HG03159 (cell line): ENCODE measurements around the gene TRIM8.

Experiments
- ATAC-seq: cut with Tn5 transposase; IDR thresholded peaks from one replicate; pipeline ENCODE4 v1.9.1; 2021; ENCODE audit warnings: mild to moderate bottlenecking, moderate library complexity; ENCODE audit not compliant: unreplicated experiment

TRIM8 gene

DNA sequence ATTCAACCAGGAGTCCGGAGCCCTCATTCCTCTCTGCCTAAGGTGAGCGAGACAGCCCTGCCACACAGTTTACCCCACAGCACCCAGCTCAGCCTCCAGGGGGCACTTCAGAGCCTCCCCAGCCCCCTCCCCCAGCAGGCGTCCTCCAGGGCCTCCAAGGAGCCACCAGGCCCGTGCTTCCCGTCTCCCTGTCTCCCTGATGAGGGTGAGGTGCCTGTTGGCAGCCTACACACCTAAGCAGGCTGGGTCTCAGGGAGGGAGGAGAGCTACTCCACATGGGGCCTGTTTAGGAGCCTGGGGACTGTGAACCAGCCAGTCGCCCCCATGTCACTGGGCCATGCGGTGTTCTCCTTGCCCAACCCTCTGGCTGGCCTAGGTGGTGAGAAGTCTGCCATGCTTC is 28.9 kb upstream of the TRIM8 start:
- no peak for ATAC-seq

DNA sequence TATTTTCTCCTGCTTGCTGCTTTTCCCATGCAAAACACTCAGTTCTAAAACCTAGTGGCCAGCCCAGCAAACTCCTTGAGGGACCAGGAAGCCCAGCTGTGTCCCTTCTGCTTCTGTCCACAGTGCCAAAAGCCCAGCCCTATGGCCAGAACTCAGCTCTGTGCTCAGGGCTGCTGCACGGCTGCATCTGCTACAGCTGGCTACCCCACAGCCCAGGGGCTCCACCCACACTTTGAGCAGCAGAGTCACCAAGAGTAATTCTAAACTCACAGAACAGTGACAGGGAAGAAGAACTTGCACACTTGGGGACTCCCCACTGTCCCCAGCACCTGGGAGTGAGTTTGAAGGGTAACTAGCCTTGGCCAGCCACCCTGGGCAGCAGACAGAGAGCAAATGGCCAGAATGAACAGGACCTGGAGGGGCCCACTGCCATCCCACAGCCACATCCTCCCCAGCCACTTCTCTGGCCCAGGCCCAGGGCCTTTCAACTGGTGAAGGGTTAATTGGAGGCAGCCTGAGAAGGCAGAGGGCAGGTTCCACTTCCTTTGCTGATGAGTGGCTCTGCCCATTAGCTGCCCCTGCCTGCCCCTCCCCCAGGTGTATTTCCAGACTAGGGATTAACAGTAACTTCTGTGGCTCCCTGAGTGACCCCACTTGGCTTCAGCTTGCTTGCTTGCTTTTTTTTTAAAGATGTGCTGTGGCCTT is 28.1 kb upstream of the TRIM8 start:
- ATAC-seq, result no peak

DNA sequence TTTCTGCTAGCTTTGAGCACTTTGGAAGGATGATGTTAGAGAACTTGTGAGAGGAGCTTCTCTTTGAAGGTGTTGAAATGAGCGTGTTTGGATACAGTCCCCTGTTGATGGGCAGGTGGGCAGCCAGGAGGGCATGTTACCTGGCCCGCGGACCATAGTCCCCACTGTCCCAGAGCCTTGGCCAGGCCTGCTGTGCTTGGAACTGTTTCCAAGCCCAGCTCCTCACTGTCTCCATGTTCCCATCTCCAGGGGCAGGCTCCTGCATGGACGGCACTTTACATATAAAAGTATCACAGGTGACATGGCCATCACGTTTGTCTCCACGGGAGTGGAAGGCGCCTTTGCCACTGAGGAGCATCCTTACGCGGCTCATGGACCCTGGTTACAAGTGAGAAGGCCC is 27.2 kb upstream of the TRIM8 start:
- ATAC-seq, result no peak

DNA sequence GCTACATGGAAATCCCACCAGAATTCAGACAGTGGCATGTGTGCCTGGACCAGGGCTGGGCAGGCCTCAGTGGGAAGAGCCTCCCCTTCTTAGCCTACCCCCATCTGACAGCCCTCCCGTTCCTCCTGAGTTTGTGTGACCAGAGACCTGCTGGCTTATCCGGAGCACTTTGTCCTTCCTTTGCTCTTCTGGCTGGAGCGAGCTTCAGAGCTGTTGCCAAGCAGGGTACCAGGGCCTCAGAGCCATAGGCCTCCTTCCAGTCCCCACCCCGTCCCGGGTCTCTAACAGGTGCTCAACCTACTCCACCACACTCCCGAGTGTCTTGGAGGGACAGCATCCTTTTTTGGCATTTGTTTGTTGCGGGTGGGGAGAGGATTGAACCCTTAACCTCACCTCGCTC is 26.5 kb upstream of the TRIM8 start:
- no peak for ATAC-seq

DNA sequence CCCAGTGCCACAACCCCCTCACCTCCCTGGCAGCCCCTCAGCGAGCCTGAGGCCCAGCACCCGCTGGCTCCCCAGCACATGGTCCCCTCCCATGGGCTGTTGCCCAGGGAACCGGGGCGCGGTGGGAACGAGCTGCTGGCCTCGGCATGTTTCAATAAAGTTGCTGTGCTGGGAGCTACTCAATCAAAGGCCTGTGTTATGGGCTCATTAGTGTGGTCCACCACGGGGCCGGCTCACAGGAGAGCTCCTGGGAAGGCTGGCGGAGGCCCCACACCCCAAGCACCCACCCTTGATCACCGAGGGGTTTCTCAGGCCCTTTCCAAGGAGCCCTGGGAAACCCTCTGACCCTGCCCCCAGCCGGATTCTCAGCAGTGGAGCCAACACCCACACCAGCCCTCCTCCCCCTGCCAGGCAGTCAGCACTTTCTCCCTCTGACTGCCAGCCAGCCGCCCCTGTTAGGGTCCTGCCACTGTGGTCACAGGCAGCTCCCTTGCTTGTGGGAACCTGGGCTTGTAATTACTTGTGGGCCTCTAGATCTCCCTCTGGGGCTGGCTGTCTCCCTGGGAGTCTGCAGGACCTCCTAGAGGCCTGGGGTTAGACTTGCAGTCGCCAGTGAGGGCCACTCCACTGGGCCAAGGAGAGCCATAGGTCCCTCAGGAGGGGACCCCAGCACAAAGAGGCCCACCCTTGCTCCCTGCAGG is 24.8 kb upstream of the TRIM8 start:
- ATAC-seq, result no peak

DNA sequence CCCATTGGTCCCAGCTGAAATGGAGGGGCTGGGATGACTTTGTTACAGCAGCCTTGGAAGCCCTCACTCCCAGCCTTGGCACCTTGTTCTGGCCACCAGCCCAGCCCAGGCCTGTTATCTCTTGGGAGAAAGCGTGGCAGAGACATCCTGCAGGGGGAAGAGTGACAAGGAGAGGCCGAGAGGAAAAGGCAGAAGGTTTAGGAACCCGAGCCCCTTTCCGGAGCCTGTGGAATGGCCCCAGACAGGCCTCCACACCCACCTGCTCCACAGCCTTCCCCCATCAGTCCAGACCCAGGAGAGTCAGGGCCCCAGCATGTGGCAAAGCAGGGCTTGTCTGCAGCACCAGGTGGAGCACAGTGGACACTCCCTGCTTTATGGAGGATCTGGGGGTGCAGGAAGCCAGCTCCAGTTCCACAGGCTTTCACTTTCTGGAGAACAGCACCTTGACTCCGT is 24.1 kb upstream of the TRIM8 start:
- ATAC-seq, result no peak

DNA sequence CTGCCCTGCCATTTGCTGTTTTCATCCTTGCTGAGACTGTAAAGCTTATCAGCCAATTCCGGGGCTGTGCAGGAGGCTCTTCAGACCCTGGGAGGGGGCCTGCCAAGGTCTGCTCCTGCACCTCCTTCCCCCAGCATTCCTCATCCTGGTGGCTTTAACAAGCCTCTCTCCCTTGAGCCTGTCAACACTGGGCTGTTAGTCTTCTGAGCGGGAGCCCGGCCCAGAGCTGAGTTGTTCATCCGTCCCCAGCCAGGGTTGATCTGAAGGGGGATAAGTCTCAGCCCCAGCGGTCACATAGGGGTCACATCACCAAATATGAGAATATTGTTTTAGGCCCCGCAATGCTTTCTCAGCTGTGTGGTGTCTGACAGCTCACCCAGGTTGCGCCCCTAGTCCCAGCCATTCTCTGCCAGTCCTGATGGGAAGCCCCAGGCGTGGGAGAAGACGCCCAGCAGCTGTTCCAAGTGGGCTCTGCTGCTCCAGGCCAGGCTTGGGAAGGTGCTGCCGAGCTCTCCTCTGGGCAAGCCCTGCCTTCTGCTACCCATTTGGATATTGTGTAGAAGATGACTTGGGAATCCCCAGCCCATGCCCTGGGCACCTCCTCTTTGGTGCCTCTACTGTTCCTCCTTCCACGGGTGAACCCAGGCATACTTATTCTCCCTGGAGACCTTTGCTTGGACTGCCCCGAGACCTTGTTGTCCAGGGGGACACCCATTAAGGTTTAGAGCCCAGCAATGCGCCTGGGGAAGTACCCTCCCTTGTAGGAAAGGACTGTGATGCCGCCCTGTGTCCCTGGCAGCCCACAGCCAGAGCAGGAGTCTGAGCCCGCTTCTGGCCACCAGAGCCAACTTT is 23.5 kb upstream of the TRIM8 start:
- ATAC-seq, result no peak

DNA sequence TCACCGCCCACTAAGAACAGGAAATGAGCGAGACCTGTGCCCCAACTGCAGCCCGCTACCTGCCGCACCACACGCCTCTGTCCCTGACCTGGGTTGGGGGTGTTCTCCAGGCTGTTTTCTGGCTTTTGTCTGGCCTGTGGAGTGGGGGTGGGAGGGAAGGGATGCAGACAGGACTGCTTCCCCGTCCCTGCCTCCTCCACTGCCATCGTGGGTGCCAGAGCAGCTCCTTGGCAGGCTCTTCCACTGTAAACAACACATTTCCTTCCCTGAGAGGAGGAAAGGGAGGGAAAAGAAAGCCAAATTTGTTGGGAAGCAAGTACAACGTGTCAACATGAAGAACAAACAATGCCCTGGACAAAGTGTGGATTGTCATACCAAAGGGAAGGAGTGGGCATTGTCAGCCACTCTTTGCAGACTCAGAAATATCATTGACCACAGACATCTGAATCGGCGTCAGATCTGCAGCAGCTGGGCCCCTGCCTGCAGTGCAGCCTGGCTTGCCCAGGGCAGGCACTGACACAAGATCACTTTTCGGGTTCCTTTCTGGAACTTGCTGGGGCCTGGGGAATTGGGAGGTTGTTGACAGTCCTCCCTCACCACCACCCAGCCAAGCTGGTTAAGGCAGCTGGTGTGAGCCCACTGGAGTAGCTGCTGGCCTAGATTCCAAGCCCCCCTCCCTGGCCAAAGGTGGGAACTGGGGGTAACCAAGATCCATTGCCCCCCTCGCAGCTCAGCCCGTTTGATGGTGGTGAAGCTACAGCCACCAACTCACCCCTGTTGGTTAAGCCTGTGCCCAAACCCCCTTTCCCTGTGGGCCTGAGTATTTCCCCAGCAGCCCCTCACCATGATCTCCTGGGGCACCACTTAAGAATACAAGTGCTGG is 22.6 kb upstream of the TRIM8 start:
- ATAC-seq, result no peak

DNA sequence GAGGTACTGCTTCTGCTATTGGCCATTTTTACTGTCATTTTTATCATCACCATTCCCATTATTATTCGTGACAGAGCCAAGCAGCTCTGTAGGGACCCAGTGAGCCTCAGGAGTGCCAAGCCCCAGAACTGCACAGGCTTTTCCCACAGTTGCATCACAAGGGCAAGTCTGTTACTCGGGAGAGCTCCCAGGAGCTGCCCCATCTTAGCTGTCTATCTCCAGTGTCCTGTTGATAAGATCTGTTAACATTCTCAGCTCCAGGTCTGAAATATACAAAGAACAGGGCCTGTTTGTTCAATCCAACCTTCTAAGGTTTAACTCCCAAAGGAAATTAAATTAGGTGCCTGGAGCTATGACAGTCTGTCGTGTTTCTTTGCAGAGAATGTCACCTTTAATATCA is 20.2 kb upstream of the TRIM8 start:
- ATAC-seq, result no peak

DNA sequence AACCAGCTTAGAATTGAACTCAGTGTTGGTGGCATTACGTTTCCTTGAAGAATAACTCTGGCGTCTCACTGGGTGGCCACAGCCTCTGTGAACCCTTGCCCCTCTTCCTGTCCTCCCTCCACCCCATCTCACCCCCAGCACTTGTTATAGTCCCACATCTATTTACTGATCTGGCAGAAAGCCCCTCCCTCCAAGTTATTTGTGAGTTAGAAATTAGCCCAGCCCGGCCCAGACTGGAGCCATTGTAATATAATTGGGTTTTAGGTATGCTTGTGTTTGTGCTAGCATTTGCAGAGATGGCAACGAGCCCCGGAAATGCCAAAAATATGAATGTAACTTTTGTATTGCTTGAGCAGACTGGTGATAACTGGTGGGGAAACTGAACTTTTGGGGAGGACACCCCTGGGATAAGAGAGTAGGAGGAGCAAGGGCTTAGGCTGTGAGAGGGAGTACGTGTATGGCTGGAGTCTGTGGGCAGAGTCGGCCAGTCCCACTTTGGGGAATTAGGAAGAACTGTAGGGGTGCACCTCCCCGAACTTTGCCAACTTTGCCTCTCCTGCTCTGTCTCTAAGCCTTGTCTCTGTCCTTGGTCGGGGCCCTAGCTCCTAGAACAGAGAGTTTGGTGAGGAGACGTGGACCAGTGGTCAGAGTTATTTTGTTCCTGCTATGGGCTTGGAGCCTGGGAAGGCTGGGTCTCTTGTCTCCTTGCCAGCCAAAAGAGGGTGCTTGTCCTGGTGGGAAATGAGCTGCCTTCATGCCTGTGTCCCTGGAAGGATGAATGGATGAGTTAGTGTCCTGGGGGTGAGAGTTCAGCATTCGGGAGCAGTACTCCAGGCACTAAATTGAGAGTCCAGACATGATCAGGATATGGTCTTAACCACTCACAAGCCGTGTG is 19.3 kb upstream of the TRIM8 start:
- ATAC-seq, result no peak

DNA sequence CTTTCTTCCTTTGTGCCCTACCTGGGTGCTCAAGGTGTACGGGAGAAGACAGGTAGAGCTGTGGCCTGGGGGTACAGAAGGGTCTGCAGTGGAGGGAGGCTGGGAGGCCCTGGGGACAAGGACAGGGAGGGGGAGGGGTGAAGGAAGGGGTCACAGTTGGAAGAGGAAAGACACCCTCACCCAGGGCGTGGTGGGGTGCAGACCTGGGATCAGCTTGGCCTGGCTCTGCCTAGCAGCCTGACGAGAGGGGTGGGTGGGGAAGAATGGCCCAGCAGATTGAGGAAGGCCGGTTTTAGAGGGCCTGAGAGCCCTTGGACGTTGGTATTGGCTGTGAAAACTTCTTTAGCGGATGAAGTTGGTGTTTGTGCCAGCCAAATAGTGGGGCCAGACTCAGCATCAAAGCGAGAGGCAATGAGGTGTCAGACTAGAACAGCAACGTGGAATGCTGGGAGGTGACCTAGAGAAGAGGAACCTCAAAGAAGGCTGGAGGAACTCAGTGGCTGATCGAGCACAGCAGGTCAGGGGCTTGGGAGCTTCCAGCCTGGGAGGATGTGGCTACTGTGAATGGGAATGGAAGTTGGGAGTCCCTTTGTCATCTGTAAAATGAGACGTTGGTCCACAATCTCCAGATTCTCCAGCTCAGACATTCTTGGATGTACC is 18.1 kb upstream of the TRIM8 start:
- ATAC-seq, result no peak

DNA sequence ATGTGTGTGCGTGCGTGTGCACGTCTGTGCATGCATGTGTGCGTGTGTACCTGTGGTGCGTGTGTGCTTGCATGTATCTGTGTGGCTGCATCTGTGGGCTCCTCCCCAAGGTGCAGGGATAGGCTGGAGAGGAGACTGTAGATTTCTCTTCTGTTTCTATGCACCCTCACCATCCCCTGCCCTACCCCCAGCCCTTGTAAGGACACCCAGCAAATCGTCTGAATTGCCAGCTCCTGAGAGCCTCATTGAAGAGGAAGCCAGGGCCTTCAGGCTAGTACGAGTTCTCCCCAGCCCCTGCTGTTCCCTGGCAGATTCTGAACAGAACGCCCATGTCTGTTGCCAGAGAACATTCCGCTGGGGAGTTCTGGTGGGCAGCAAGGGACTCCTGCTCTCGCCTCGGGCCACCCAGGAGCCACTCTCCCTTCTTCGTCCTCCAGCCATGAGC is 17.0 kb upstream of the TRIM8 start:
- ATAC-seq, result no peak

DNA sequence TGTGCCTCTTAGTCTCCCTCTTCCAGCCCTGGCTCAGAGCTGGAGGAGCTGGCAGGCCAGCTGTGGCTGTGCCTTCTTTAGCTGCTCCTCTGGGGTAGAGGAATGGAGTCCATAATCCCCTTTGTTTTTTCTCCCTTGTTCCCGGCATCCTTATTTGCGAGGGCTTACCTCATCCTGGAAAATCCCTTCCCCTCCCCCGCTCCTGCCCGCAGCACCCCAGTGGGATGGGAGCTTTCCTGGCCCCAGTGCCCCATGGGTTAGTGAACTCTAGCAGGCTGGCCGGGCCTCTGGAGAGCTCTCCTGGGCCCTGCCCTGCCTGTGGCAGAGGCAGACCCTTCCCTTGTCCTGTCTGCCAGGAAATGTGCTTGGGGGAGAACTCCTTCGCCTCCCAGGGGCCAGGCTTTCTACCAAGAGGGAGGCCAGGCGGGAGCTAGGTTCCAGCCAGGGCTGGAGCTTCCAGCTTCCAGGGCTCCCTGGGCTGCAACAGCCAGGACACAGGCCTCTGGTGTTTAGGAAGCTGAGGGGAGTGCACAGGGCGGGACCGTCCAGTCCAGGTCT is 16.5 kb upstream of the TRIM8 start:
- no peak for ATAC-seq

DNA sequence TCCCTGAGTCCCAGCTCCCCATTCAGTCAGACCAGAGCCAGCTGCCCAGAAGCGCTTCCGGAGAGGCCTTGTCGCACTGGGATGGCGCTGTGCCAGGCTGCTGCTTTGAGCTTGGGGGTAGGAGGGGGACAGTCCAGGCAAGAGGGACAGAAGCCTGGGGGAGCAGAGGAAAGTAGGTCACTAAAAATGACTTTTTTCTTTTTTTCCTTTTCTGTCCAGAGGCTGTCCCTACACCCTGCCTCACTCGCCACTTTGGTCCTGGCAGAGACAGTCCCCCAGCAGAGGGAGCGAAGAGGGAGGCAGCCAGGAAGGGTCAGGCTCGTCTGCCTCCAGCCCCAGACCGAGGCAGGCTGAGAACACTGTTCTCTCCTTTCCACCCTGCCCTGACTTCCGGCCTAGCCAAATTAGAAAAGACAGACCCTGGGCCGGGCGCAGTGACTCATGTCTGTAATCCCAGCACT is 15.8 kb upstream of the TRIM8 start:
- ATAC-seq, result no peak

DNA sequence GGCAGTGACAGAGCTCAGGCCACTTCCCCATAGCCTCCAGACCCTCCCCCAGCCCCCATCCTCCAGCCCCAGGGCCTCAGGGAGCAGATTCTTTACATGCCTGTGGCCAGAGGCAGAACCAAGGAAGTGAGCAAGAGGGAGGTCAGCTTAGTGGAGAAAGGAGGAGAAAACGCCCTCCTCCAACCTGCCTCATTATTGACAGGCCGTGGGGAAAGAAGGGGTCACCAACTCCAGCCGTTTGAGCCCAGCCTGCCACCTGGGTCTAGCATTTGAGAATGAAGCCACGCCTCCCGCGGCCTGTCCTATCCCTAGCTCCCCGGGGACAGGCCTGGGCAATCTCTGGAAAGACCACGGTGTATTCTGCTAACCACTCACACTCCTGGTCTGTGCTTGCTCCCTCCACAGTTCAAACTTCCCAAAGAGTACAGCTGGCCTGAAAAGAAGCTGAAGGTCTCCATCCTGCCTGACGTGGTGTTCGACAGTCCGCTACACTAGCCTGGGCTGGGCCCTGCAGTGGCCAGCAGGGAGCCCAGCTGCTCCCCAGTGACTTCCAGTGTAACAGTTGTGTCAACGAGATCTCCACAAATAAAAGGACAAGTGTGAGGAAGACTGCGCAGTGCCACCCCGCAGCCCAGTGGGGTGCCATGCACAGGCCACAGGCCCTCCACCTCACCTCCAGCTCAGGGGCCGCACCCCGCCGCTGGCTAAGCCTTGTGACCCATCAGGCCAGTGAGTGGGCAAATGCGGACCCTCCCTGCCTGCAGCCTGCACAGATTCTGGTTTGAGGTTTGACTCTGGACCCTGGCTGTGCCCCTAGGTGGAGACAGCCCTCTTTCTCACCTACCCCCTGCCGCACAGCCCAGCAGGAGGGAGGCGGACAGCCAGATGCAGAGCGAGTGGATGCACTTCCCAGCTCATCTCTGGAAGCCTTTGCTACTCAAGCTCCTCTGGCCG is 14.3 kb upstream of the TRIM8 start:
- ATAC-seq, result no peak

DNA sequence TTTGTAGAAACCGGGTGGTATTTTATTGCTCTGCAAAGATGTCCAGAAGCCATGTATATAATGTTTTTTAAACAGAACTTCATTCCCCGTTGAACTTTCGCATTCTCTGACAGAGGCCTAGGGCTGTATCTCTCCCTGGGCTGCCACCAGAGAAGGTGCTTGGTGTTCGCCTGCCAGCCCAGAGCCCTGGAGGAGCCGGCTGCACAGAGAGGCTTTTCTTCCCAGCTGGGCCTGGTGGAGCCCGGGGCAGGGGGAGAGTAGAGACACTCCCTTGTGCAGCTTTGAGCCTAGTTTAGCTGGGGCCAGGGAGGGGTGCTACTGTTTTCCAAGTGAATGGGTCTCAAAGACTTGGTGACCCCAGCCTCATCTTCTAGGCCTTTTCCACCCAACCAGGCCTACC is 13.6 kb upstream of the TRIM8 start:
- no peak for ATAC-seq

DNA sequence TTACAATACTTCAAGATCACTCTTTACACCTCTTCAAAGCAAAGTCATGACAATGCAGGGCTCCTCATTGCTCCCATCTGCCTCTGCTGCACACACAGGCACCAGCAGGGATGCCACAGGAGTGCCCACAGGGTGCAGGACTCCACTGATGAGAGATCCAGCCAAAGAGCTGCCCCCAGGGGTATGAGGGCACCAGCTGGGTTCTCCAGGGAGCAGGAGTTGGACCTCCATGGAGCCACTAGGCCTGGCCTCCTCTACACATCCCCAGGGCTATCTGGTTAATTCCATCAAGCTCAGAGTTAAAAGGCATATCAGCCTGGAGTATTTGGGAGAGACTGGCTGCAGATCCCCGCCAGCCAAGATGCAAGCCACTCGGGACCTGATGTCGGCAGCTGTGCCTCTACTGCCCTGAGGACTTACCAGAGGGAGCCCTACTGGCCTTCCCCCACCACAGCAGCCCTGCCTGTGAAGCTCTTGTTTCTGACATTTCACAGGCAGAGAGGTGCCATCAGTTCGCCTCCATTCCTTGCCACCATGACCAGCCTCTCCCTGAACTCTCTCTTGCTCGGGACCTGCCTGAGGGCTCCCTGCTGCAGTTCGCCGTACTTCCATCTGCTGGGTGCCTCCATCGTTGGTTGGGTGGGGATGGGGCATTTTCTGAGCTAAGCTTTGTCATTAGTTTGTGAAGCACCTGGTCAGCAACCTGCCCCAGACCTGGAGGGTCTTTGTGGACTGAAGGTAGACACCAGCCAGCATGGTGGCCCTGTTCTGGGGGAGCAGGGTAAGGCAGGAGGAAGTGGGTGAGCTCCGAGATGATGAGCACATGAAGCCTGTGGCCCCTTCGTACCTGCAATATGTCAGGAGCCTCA is 12.5 kb upstream of the TRIM8 start:
- no peak for ATAC-seq
